GM12878 (cell line): ENCODE results near the gene VPS18.

ENCODE experiments used
- CBX5 ChIP-seq: sonication (generic); IDR thresholded peaks from 2 replicates; pipeline ENCODE4 v1.6.1; 2016; ENCODE audit warnings: low read depth, moderate library complexity, mild to moderate bottlenecking, inconsistent platforms
- CTCF ChIP-seq, 3 experiments: IDR thresholded peaks in 2 of 3; conservative IDR thresholded peaks in 1 of 3; 2 replicates each; pipeline ENCODE4 v1.5.1; 2011; ENCODE audit warnings: low read depth in 3 of 3, low read length in 3 of 3, mild to moderate bottlenecking in 3 of 3, control low read depth in 2 of 3, moderate library complexity in 2 of 3, inconsistent platforms in 1 of 3, mixed read lengths in 1 of 3; ENCODE audit not compliant: control insufficient read depth in 2 of 3, insufficient read depth in 1 of 3; ENCODE audit errors: extremely low read depth in 1 of 3
- EZH2 ChIP-seq: IDR thresholded peaks from 2 replicates; pipeline ENCODE4 v1.6.1; 2012; ENCODE audit warnings: low read depth, mild to moderate bottlenecking, control low read depth, inconsistent platforms, low read length, borderline replicate concordance; ENCODE audit not compliant: control insufficient read depth
- GABPA ChIP-seq: IDR thresholded peaks from 2 replicates; pipeline ENCODE4 v1.6.1; 2014; ENCODE audit warnings: antibody characterized with exemption, low read depth, mild to moderate bottlenecking, inconsistent platforms
- HCFC1 ChIP-seq: fragments of 150-350 bp; IDR thresholded peaks from 2 replicates; pipeline ENCODE4 v1.6.1; 2014; ENCODE audit warnings: low read length
- MEF2A ChIP-seq: IDR thresholded peaks from 2 replicates; pipeline ENCODE4 v1.6.1; 2011; ENCODE audit warnings: low read depth, mild to moderate bottlenecking, low read length, moderate library complexity; ENCODE audit not compliant: insufficient read depth
- POLR2AphosphoS5 ChIP-seq: IDR thresholded peaks from 2 replicates; pipeline ENCODE4 v1.6.1; 2011; ENCODE audit warnings: mild to moderate bottlenecking, low read length, inconsistent platforms
- REST ChIP-seq: IDR thresholded peaks from 2 replicates; pipeline ENCODE4 v1.6.1; 2012; ENCODE audit warnings: mild to moderate bottlenecking, low read depth, low read length
- RUNX3 ChIP-seq: IDR thresholded peaks from 2 replicates; pipeline ENCODE4 v1.6.1; 2012; ENCODE audit warnings: low read length, inconsistent platforms
- TCF7 ChIP-seq: IDR thresholded peaks from 2 replicates; pipeline ENCODE4 v1.6.1; 2014; ENCODE audit warnings: antibody characterized with exemption, borderline replicate concordance

- TF ChIP-seq POLR2AphosphoS5 (no peak), CBX5 (no peak), REST (no peak), TCF7 (no peak), RUNX3 (no peak), GABPA (no peak), MEF2A (no peak), CTCF (IDR thresholded peaks at IDR 0.05 in 2 of 3, conservative IDR thresholded peaks at IDR 0.05 in 1 of 3; ENCODE audit: control insufficient read depth in 2 of 3, extremely low read depth in 1 of 3, insufficient read depth in 1 of 3, low read depth in 3 of 3, low read length in 3 of 3) (no peak), HCFC1 (no peak), EZH2 (no peak)
These were observed 35.5 kb upstream of the VPS18 start for GRCh38 chr15:40858706-40859105.
